T-helper 17 cell (primary cell): ENCODE measurements around the gene THSD1. TPM values are rescaled to one million over a fixed set of nuclear protein-coding genes. Genes with fewer than 3 reads are reported as not detected.
"Not testable (repeated sequence)": the region's sequence is repeated elsewhere in the genome, so short reads cannot be mapped to it uniquely, and the experiment has no call there.

ENCODE experiments used
- ATAC-seq: fragments of 150-1000 bp; cut with Tn5 transposase; 2 replicates; pipeline ENCODE4 v1.10.0; 2021; ENCODE audit warnings: mild to moderate bottlenecking, moderate library complexity
- DNase-seq, 3 donors: peaks; one replicate each; pipeline versions ENCODE4 v3.0.0 to v3.0.0-alpha.2; 2020 to 2021
- H3K9me3 ChIP-seq: one replicate; pipeline ENCODE4 v1.7.0; 2013; ENCODE audit warnings: low read length, mild to moderate bottlenecking; ENCODE audit not compliant: control insufficient read depth, poor library complexity, severe bottlenecking
- H3K27ac Mint-ChIP-seq: one replicate; pipeline ENCODE4 v1.8.0; 2022; ENCODE audit warnings: mild to moderate bottlenecking, moderate library complexity, mixed read lengths
- H3K27me3 Mint-ChIP-seq: one replicate; pipeline ENCODE4 v1.8.0; 2022; ENCODE audit warnings: mixed read lengths
- H3K36me3 Mint-ChIP-seq: one replicate; pipeline ENCODE4 v1.8.0; 2022; ENCODE audit warnings: low read depth, mixed read lengths
- H3K4me1 Mint-ChIP-seq: one replicate; pipeline ENCODE4 v1.8.0; 2022; ENCODE audit warnings: mild to moderate bottlenecking, mixed read lengths
- H3K4me3 Mint-ChIP-seq: one replicate; pipeline ENCODE4 v1.8.0; 2022; ENCODE audit warnings: mild to moderate bottlenecking, moderate library complexity, mixed read lengths
- total RNA-seq, 4 donors: library from RNA in 2 of 4; stranded (reverse) in 2 of 4; gene quantifications; one replicate each; pipeline ENCODE4 v1.2.3 and lab custom pipeline; 2022 to 2026

The THSD1 gene
- total RNA-seq, 2 donors from 2014 or later: 0.40 to 0.68 TPM

DNA sequence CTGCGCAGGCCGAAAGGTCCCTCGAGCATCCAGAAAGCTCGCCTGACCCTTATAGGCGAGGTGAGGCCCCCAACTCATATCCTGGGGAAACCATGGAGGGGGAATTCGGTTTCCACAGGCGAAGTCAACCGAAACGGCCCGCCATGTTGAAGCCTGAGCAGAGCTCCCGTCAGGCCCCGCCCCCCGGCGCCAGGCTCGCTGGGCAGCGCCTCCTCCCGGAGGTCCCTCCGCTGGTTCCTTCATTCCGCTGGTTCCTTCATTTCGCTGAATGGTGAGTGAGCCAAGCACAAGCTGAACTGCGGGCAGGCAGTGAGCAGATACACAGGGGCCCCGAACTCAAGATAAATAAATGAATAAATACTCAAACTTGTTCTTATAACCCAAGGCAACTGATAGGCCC, 71.9 kb downstream of the THSD1 start:
- not testable (repeated sequence) for H3K4me3 Mint-ChIP-seq, ATAC-seq, H3K9me3 ChIP-seq, H3K4me1 Mint-ChIP-seq, H3K36me3 Mint-ChIP-seq, H3K27ac Mint-ChIP-seq, DNase-seq
- H3K27me3 Mint-ChIP-seq: peaks cover 11% of the 10 kb centered on the region

GRCh38 chr13:52331844-52332243, 74.1 kb downstream of the THSD1 start:
- not testable (repeated sequence) for DNase-seq, H3K27ac Mint-ChIP-seq, H3K27me3 Mint-ChIP-seq, H3K36me3 Mint-ChIP-seq, ATAC-seq, H3K4me1 Mint-ChIP-seq, H3K4me3 Mint-ChIP-seq, H3K9me3 ChIP-seq

Other genes starting within 250 kb of the THSD1 start
- 1 to 10 TPM; 6.8 to 8.5 TPM for gene NEK3, start 246.6 kb downstream of the THSD1 start, total RNA-seq
- 10 to 100 TPM; 39.6 to 42.0 TPM for gene VPS36, start 44.5 kb upstream of the THSD1 start, total RNA-seq
- 10 to 100 TPM; 21.8 to 27.8 TPM for gene CKAP2, start 49.3 kb upstream of the THSD1 start, total RNA-seq
- 10 to 100 TPM; 11.6 to 14.2 TPM for gene HNRNPA1L2, start 236.3 kb upstream of the THSD1 start, total RNA-seq
- gene SUGT1, start 246.7 kb upstream of the THSD1 start, total RNA-seq: 10 to 100 TPM; 23.7 to 27.4 TPM